Activated CD4-positive, alpha-beta T cell treated with anti-CD3 and anti-CD28 coated beads for 1 hour (primary cell): ENCODE results near the gene BMPR1B.
"Not testable (repeated sequence)": the region's sequence is repeated elsewhere in the genome, so short reads cannot be mapped to it uniquely, and the experiment has no call there.

ENCODE experiments used
- DNase-seq: peaks from one replicate; pipeline ENCODE4 v3.0.0-alpha.2; 2020

BMPR1B gene

GRCh38 chr4:95049551-95050233, 291.9 kb downstream of the BMPR1B start:
- no peak for DNase-seq

GRCh38 chr4:95050980-95051701, 293.4 kb downstream of the BMPR1B start:
- no peak for DNase-seq

GRCh38 chr4:95051702-95052020, 293.9 kb downstream of the BMPR1B start:
- DNase-seq = no peak

- no peak for DNase-seq
Measured at GRCh38 chr4:95058991-95059390, 301.2 kb downstream of the BMPR1B start.

- no peak for DNase-seq
Measured at GRCh38 chr4:95059663-95060062, 301.9 kb downstream of the BMPR1B start.

GRCh38 chr4:95061220-95061619, 303.5 kb downstream of the BMPR1B start:
- no peak for DNase-seq

- DNase-seq = not testable (repeated sequence)
Measured at GRCh38 chr4:95061801-95062200, 304.0 kb downstream of the BMPR1B start.

GRCh38 chr4:95066050-95066449, 308.3 kb downstream of the BMPR1B start:
- no peak for DNase-seq

GRCh38 chr4:95068401-95068800, 310.6 kb downstream of the BMPR1B start:
- DNase-seq = no peak

GRCh38 chr4:95068818-95069478, 311.2 kb downstream of the BMPR1B start:
- DNase-seq = no peak

- DNase-seq = no peak
Measured at GRCh38 chr4:95071851-95072250, 314.1 kb downstream of the BMPR1B start.

GRCh38 chr4:95073646-95074045, 315.9 kb downstream of the BMPR1B start:
- DNase-seq = no peak

- no peak for DNase-seq
Measured at GRCh38 chr4:95077864-95078263, 320.1 kb downstream of the BMPR1B start.

GRCh38 chr4:95080969-95081368, 323.2 kb downstream of the BMPR1B start:
- DNase-seq = no peak

- no peak for DNase-seq
Measured at GRCh38 chr4:95084584-95084983, 326.8 kb downstream of the BMPR1B start.

- no peak for DNase-seq
Measured at GRCh38 chr4:95085124-95085833, 327.5 kb downstream of the BMPR1B start.

- no peak for DNase-seq
Measured at GRCh38 chr4:95086551-95086950, 328.8 kb downstream of the BMPR1B start.

- DNase-seq = no peak
Measured at GRCh38 chr4:95087657-95088455, 330.1 kb downstream of the BMPR1B start.

GRCh38 chr4:95091272-95091671, 333.5 kb downstream of the BMPR1B start:
- no peak for DNase-seq

- DNase-seq = no peak
Measured at GRCh38 chr4:95092766-95093165, 335.0 kb downstream of the BMPR1B start.

- no peak for DNase-seq
Measured at GRCh38 chr4:95093460-95093859, 335.7 kb downstream of the BMPR1B start.
